SU-DHL-6 (cell line): ENCODE results near the gene PRDM16.

Experiments used
- H2AFZ ChIP-seq: fragments of 200-600 bp; sonication (generic); 2 replicates; pipeline ENCODE4 v1.6.1; 2014; ENCODE audit warnings: low read depth, mild to moderate bottlenecking, moderate library complexity, mixed read lengths, antibody characterized with exemption, low read length; ENCODE audit not compliant: severe bottlenecking
- H3F3A ChIP-seq: fragments of 200-600 bp; shearing (Covaris generic); 2 replicates; pipeline ENCODE4 v1.6.0; 2016; ENCODE audit warnings: antibody characterized with exemption, mild to moderate bottlenecking; ENCODE audit not compliant: insufficient read depth
- H3K27ac ChIP-seq: fragments of 200-600 bp; sonication (generic); 2 replicates; pipeline ENCODE4 v1.5.1; 2016; ENCODE audit warnings: low read depth, mild to moderate bottlenecking, low read length, moderate library complexity, mixed read lengths
- H3K27me3 ChIP-seq: fragments of 200-600 bp; sonication (generic), shearing (Covaris generic); 2 replicates; pipeline ENCODE4 v1.6.0; 2014; ENCODE audit warnings: mild to moderate bottlenecking, low read length
- H3K36me3 ChIP-seq: fragments of 200-600 bp; sonication (generic); 2 replicates; pipeline ENCODE4 v1.6.1; 2014; ENCODE audit warnings: mild to moderate bottlenecking, low read length, mixed read lengths
- H3K4me2 ChIP-seq: fragments of 300-600, 200-600 bp; shearing (Covaris generic), sonication (generic); 2 replicates; pipeline ENCODE4 v1.6.0; 2014; ENCODE audit warnings: low read length, low read depth, mild to moderate bottlenecking; ENCODE audit not compliant: poor library complexity, severe bottlenecking
- H3K4me3 ChIP-seq: fragments of 200-600 bp; sonication (generic); 2 replicates; pipeline ENCODE4 v1.5.1; 2014; ENCODE audit warnings: antibody characterized with exemption, low read length, mild to moderate bottlenecking, mixed read lengths; ENCODE audit not compliant: insufficient read depth, poor library complexity, severe bottlenecking
- H3K79me2 ChIP-seq: fragments of 200-600 bp; sonication (generic); 2 replicates; pipeline ENCODE4 v1.6.1; 2014; ENCODE audit warnings: mild to moderate bottlenecking, low read length, moderate library complexity; ENCODE audit not compliant: insufficient read depth
- H3K9ac ChIP-seq: fragments of 200-600 bp; sonication (generic); 2 replicates; pipeline ENCODE4 v1.7.0; 2014; ENCODE audit warnings: mild to moderate bottlenecking, low read length
- H3K9me2 ChIP-seq: fragments of 200-600 bp; sonication (generic); replicated peaks from 2 replicates; pipeline ENCODE4 v1.6.1; 2014; ENCODE audit warnings: low read length; ENCODE audit not compliant: insufficient read depth
- H3K9me3 ChIP-seq: fragments of 200-600 bp; sonication (generic); 2 replicates; pipeline ENCODE4 v1.6.1; 2014; ENCODE audit warnings: low read length, mixed read lengths; ENCODE audit not compliant: insufficient read depth
- H4K20me1 ChIP-seq: fragments of 200-600 bp; sonication (generic); 2 replicates; pipeline ENCODE4 v1.6.1; 2014; ENCODE audit warnings: low read depth, mild to moderate bottlenecking, antibody characterized with exemption, low read length, moderate library complexity, mixed read lengths
- EZH2phosphoT487 ChIP-seq: fragments of 200-600 bp; sonication (generic), shearing (Covaris generic); conservative IDR thresholded peaks from 2 replicates; pipeline ENCODE4 v1.6.1; 2018; ENCODE audit warnings: mild to moderate bottlenecking, antibody characterized with exemption, low read length, moderate library complexity, mixed read lengths
- TF ChIP-seq, protein P1 (sequence below): fragments of 200-600 bp; sonication (generic); IDR thresholded peaks from one replicate; pipeline ENCODE4 v1.5.1; 2017; ENCODE audit warnings: antibody characterized with exemption, mild to moderate bottlenecking, low read length, moderate library complexity; ENCODE audit not compliant: insufficient read depth, poor library complexity, severe bottlenecking

PRDM16 gene

DNA sequence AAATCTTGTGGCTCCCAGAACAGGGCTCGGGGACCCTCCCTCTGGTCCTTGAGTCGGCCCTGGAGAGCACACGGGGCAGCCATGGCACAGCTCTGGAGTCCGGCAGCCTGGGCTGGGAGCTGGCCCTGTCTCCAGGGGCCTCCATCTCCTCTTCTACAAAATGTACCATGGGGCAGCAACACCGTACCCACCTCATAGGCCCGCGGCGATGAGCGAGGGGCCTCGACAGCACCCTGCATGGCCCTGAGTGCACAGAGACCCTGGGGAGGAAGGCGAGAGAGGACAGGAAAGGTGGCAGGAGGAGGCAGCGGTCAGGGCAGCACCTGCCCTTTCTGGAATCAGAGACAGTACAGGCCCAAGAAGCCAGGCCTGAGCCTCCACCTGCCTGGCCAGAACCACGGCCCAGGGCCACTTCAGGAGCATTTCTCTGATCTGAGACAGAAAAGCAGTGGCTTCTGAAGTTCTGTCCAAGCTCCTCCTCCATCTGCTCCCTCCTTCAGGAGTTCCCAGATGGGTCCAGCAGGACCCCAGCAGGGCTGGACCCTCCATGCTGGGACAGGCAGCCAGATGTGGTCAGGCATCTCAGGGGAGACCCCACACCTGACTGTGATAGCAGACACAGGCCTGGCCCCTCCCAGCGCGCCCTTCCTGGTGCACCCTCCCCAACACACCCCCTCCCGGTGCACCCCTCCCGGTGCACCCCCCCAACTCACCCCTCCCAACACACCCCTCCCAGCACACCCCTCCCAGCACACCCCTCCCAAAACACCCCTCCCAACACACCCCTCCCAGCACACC, 309.6 kb downstream of the PRDM16 start:
- no peak overlapping the region for H3K4me3 ChIP-seq
- TF ChIP-seq, protein P1, sequence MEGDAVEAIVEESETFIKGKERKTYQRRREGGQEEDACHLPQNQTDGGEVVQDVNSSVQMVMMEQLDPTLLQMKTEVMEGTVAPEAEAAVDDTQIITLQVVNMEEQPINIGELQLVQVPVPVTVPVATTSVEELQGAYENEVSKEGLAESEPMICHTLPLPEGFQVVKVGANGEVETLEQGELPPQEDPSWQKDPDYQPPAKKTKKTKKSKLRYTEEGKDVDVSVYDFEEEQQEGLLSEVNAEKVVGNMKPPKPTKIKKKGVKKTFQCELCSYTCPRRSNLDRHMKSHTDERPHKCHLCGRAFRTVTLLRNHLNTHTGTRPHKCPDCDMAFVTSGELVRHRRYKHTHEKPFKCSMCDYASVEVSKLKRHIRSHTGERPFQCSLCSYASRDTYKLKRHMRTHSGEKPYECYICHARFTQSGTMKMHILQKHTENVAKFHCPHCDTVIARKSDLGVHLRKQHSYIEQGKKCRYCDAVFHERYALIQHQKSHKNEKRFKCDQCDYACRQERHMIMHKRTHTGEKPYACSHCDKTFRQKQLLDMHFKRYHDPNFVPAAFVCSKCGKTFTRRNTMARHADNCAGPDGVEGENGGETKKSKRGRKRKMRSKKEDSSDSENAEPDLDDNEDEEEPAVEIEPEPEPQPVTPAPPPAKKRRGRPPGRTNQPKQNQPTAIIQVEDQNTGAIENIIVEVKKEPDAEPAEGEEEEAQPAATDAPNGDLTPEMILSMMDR: no peak
- no peaks in the 10 kb centered on the region for H3K79me2 ChIP-seq
- H3K9ac ChIP-seq: no peak overlapping the region
- H2AFZ ChIP-seq: no peak overlapping the region
- no peaks in the 10 kb centered on the region for H3K27me3 ChIP-seq
- H3F3A ChIP-seq: no peaks in the 10 kb centered on the region
- no peak overlapping the region for H3K4me2 ChIP-seq
- no peaks in the 10 kb centered on the region for H3K9me2 ChIP-seq
- H4K20me1 ChIP-seq: no peaks in the 10 kb centered on the region
- no peaks in the 10 kb centered on the region for H3K36me3 ChIP-seq
- no peaks in the 10 kb centered on the region for H3K9me3 ChIP-seq
- H3K27ac ChIP-seq: no peak overlapping the region

DNA sequence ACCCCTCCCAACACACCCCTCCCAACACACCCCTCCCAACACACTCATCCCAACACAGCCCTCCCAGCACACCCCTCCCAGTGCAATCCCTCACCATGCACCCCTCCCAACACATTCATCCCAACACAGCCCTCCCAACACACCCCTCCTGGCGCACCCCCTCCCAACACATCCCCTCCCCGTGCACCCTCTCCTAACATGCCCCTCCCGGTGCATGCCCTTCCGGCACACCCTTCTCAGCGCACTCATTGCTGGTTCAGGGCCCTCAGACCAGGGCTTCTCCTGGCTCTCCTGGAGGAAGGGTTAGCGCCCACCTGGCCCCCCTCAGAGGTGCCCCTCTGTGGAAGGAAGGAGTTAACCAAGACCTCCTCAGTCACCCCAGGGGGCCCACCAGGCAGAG, 310.9 kb downstream of the PRDM16 start:
- Histone ChIP-seq H3K4me3 (no peak overlapping the region), H3K9ac (no peak overlapping the region), H3K9me3 (no peaks in the 10 kb centered on the region), H4K20me1 (no peaks in the 10 kb centered on the region), H3K9me2 (no peaks in the 10 kb centered on the region), H3K27me3 (no peaks in the 10 kb centered on the region), H3K36me3 (no peaks in the 10 kb centered on the region), H3F3A (no peaks in the 10 kb centered on the region), H3K27ac (no peak overlapping the region), H3K79me2 (no peaks in the 10 kb centered on the region), H3K4me2 (no peak overlapping the region), H2AFZ (no peak overlapping the region)
- TF ChIP-seq, protein P1: no peak
- TF ChIP-seq EZH2phosphoT487: no peak

GRCh38 chr1:3380469-3380868, 311.5 kb downstream of the PRDM16 start:
- no peaks in the 10 kb centered on the region for H3K9me3 ChIP-seq
- no peaks in the 10 kb centered on the region for H3F3A ChIP-seq
- H3K4me3 ChIP-seq: no peak overlapping the region
- H3K79me2 ChIP-seq: no peaks in the 10 kb centered on the region
- no peak overlapping the region for H3K9ac ChIP-seq
- H3K9me2 ChIP-seq: no peaks in the 10 kb centered on the region
- no peak overlapping the region for H2AFZ ChIP-seq
- no peaks in the 10 kb centered on the region for H4K20me1 ChIP-seq
- H3K36me3 ChIP-seq: no peaks in the 10 kb centered on the region
- TF ChIP-seq, protein P1: no peak
- TF ChIP-seq EZH2phosphoT487: no peak
- no peak overlapping the region for H3K27ac ChIP-seq
- H3K4me2 ChIP-seq: no peak overlapping the region
- H3K27me3 ChIP-seq: no peaks in the 10 kb centered on the region
